ENCODE data around the gene TRMT44. TPM values are rescaled to one million over a fixed set of nuclear protein-coding genes. Genes with fewer than 3 reads are reported as not detected.

Gene TRMT44
- total and polyA plus RNA-seq, 2 of the 13 experiments (the other 11 are each of a cell fraction or from before 2014, with no cell fraction given): 5.8 to 8.6 TPM

- Histone ChIP-seq H3K79me2 (ENCODE audit: insufficient read depth, low read length) (peaks cover 54% of the 10 kb centered on the region), H3K4me1 (ENCODE audit: insufficient read depth, low read length) (peaks cover 34% of the 10 kb centered on the region), H3K9ac (ENCODE audit: insufficient read depth, low read depth, low read length) (peak overlapping the region; percentile 85), H3K4me3 (replicated peaks in 1 of 3; ENCODE audit: insufficient read depth in 1 of 3, low read depth in 2 of 3, low read length in 3 of 3) (peak overlapping the region; percentile 87 to 97 (median 89)), H3K27ac (ENCODE audit: extremely low read length, insufficient read depth, low read length) (peak overlapping the region; percentile 90), H3K36me3 (replicated peaks in 1 of 2; ENCODE audit: control insufficient read depth in 1 of 2, insufficient read depth in 2 of 2, low read length in 2 of 2) (peaks cover 0 to 1% of the 10 kb centered on the region in 2 experiments; a peak in 1 of 5 replicates), H2AFZ (ENCODE audit: low read length) (no peak overlapping the region), H3K4me2 (ENCODE audit: low read depth, low read length) (peak overlapping the region; percentile 77), H4K20me1 (ENCODE audit: insufficient read depth, low read length) (no peaks in the 10 kb centered on the region), H3K9me3 (ENCODE audit: low read length) (no peaks in the 10 kb centered on the region), H3K27me3 (ENCODE audit: control insufficient read depth in 1 of 2, insufficient read depth in 2 of 2, low read length in 2 of 2) (no peaks in the 10 kb centered on the region; a peak in 1 of 5 replicates)
- ChIA-PET CTCF (ENCODE audit: low intra/inter-chr PET ratio, low total read pairs) (no interaction called here), POLR2A (interaction anchor here (4.8 kb wide), 1 partner anchor 12 kb away, joined by 30 read pairs; no protein-coding TSS in a partner anchor)
- 1% methylated on average over 12 of the region's 12 CpGs for WGBS (ENCODE audit: low lambda C conversion rate)
- ATAC-seq (peak; percentile 51), DNase-seq (ENCODE audit: low spot score) (peak; percentile 41), FAIRE-seq (no peak)
- BruUV-seq (replicated peaks): TSS peak; percentile 89
- intact Hi-C loops (cut with micrococcal nuclease; ENCODE audit: unreplicated experiment) (no loop called here), in situ Hi-C loops (cut with HindIII; ENCODE audit: extremely low pct_ligation_motif_present, low pct_unique_long_range_greater_than_20kb) (no loop called here)
- TF ChIP-seq BCL3 (CRISPR knock-in tag; IDR thresholded peaks at IDR 0.05): no peak
- TF ChIP-seq ISX (CRISPR knock-in tag; conservative IDR thresholded peaks at IDR 0.05): no peak
- TF ChIP-seq ZNF687 (CRISPR knock-in tag; IDR thresholded peaks at IDR 0.05): no peak
- TF ChIP-seq PPARG (CRISPR knock-in tag; conservative IDR thresholded peaks at IDR 0.05): 0 out of 2 replicates have a peak, but pooled peaks have one; percentile 9
- no peak for TF ChIP-seq IRX3 (CRISPR knock-in tag; IDR thresholded peaks at IDR 0.05; ENCODE audit: borderline replicate concordance, low read depth)
- no peak for TF ChIP-seq ZKSCAN5 (CRISPR knock-in tag; IDR thresholded peaks at IDR 0.05)
- TF ChIP-seq CTCF (CRISPR knock-in tag; IDR thresholded peaks at IDR 0.05): no peak
- TF ChIP-seq ZNF703 (CRISPR knock-in tag; IDR thresholded peaks at IDR 0.05; ENCODE audit: borderline replicate concordance): no peak
- TF ChIP-seq SKIL (CRISPR knock-in tag; IDR thresholded peaks at IDR 0.05; ENCODE audit: borderline replicate concordance): no peak
- no peak for TF ChIP-seq GATA4 (IDR thresholded peaks at IDR 0.05; ENCODE audit: borderline replicate concordance, low read depth)
- TF ChIP-seq ZNF18 (CRISPR knock-in tag; IDR thresholded peaks at IDR 0.05; ENCODE audit: insufficient replicate concordance): no peak
Measured at GRCh38 chr4:8439914-8440491, 574 bp upstream of the TRMT44 start.
